ENCODE data around the gene SPAG16. TPM values are rescaled to one million over a fixed set of nuclear protein-coding genes. Genes with fewer than 3 reads are reported as not detected.

Gene SPAG16
- total and polyA plus RNA-seq, 2 of the 13 experiments (the other 11 are each of a cell fraction or from before 2014, with no cell fraction given) = 9.6 to 26.5 TPM

GRCh38 chr2:214311031-214311533 is 1026.8 kb downstream of the SPAG16 start (continued):
- TF ChIP-seq ZNF569 (CRISPR knock-in tag; IDR thresholded peaks at IDR 0.05; ENCODE audit: borderline replicate concordance) (no peak), ZFP36 (IDR thresholded peaks at IDR 0.05; ENCODE audit: borderline replicate concordance, low read depth, low read length, partially characterized antibody) (no peak), NFKB2 (CRISPR knock-in tag; IDR thresholded peaks at IDR 0.05; ENCODE audit: borderline replicate concordance) (no peak), ZNF704 (CRISPR knock-in tag; IDR thresholded peaks at IDR 0.05; ENCODE audit: borderline replicate concordance) (no peak), STAG1 (CRISPR knock-in tag; IDR thresholded peaks at IDR 0.05) (peak; percentile 21; the same call in 1 of the 2 replicates), NFKBIZ (CRISPR knock-in tag; IDR thresholded peaks at IDR 0.05) (no peak), ZSCAN21 (CRISPR knock-in tag; IDR thresholded peaks at IDR 0.05; ENCODE audit: borderline replicate concordance) (no peak), ZNF501 (CRISPR knock-in tag; IDR thresholded peaks at IDR 0.05) (no peak), TARDBP (CRISPR knock-in tag; IDR thresholded peaks at IDR 0.05) (no peak), DPF2 (CRISPR knock-in tag; IDR thresholded peaks at IDR 0.05; ENCODE audit: borderline replicate concordance, low read depth) (no peak), ATF7 (IDR thresholded peaks at IDR 0.05) (no peak), ATF7 (CRISPR knock-in tag; IDR thresholded peaks at IDR 0.05) (no peak), HMGXB4 (CRISPR knock-in tag; IDR thresholded peaks at IDR 0.05; ENCODE audit: borderline replicate concordance in 1 of 2, low read depth in 1 of 2) (peak in 1 of 2 experiments; percentile 70; a peak in 1 of 4 replicates), CREB3 (CRISPR knock-in tag; IDR thresholded peaks at IDR 0.05) (no peak), ZNF12 (CRISPR knock-in tag; IDR thresholded peaks at IDR 0.05) (no peak), CTCF (CRISPR knock-in tag; IDR thresholded peaks at IDR 0.05) (peak; percentile 39), ZFP91 (CRISPR knock-in tag; IDR thresholded peaks at IDR 0.05; ENCODE audit: borderline replicate concordance) (0 out of 2 replicates have a peak, but pooled peaks have one; percentile 19), ZNF780A (CRISPR knock-in tag; IDR thresholded peaks at IDR 0.05) (0 out of 2 replicates have a peak, but pooled peaks have one; percentile 17), MYPOP (CRISPR knock-in tag; IDR thresholded peaks at IDR 0.05) (no peak), THAP11 (CRISPR knock-in tag; IDR thresholded peaks at IDR 0.05) (no peak), ETV6 (CRISPR knock-in tag; conservative IDR thresholded peaks at IDR 0.05) (no peak), PHF8 (CRISPR knock-in tag; IDR thresholded peaks at IDR 0.05) (no peak)
